H1 (cell line): ENCODE results near the gene METTL25B. TPM values are rescaled to one million over a fixed set of nuclear protein-coding genes. Genes with fewer than 3 reads are reported as not detected.
A peak's percentile ranks its signal among the peaks of the same experiment; 100 is the strongest.

Experiments
- CTCF ChIA-PET: fragments of 300-600 bp; sonication (Branson Sonifier 250); formaldehyde crosslinking; loops from one replicate; lab custom pipeline; 2021; ENCODE audit not compliant: partially characterized antibody; lab: Charles Lee
- POLR2A ChIA-PET: fragments of 300-600 bp; sonication (Branson Sonifier 250); formaldehyde crosslinking; loops from one replicate; lab custom pipeline; 2021; ENCODE audit warnings: inconsistent platforms; ENCODE audit not compliant: partially characterized antibody; lab: Charles Lee
- DNase-seq, 2 experiments: peaks; one replicate each; pipeline versions ENCODE4 v3.0.0 to v3.0.0-alpha.2; 2010 to 2022; ENCODE audit warnings: low spot score in 2 of 2, low read depth in 1 of 2, mixed read lengths in 1 of 2
- FAIRE-seq: peaks from 2 replicates; lab custom pipeline; 2011; peaks lifted over from hg19 to GRCh38; lab: Jason Lieb, UNC
- H2AFZ ChIP-seq: 2 replicates; pipeline ENCODE4 v1.8.1; 2012; ENCODE audit warnings: low read length, inconsistent platforms
- H2AK5ac ChIP-seq: 2 replicates; pipeline ENCODE4 v1.6.1; 2013; ENCODE audit warnings: low read depth, low read length
- H2BK120ac ChIP-seq: replicated peaks from 2 replicates; pipeline ENCODE3; 2013; ENCODE audit warnings: low read depth, low read length, inconsistent platforms
- H2BK12ac ChIP-seq: 2 replicates; pipeline ENCODE4 v1.6.1; 2013; ENCODE audit warnings: low read depth, low read length
- H2BK15ac ChIP-seq: 2 replicates; pipeline ENCODE4 v1.6.1; 2013; ENCODE audit warnings: low read length
- H2BK20ac ChIP-seq: 2 replicates; pipeline ENCODE4 v1.6.1; 2013; ENCODE audit warnings: low read length
- H2BK5ac ChIP-seq: 2 replicates; pipeline ENCODE4 v1.6.1; 2013; ENCODE audit warnings: low read depth, low read length
- H3K14ac ChIP-seq: 2 replicates; pipeline ENCODE4 v1.6.1; 2013; ENCODE audit warnings: inconsistent platforms; ENCODE audit not compliant: insufficient read length
- H3K18ac ChIP-seq: 2 replicates; pipeline ENCODE4 v1.6.1; 2013; ENCODE audit warnings: low read length; ENCODE audit errors: extremely low read depth
- H3K23ac ChIP-seq: 2 replicates; pipeline ENCODE4 v1.6.1; 2013; ENCODE audit warnings: inconsistent platforms; ENCODE audit not compliant: insufficient read length
- H3K23me2 ChIP-seq: 2 replicates; pipeline ENCODE4 v1.6.1; 2013; ENCODE audit warnings: low read depth, low read length
- H3K27ac ChIP-seq: 2 replicates; pipeline ENCODE4 v1.6.1; 2011; ENCODE audit warnings: low read depth, low read length, inconsistent platforms
- H3K27me3 ChIP-seq, 4 experiments: replicated peaks in 1 of 4; 1 replicate in 1 of 4; 2 replicates in 3 of 4; pipeline versions ENCODE4 v1.6.1 to v1.8.1; 2011 to 2013; ENCODE audit warnings: low read length in 3 of 4, mild to moderate bottlenecking in 3 of 4, inconsistent platforms in 2 of 4, mixed read lengths in 2 of 4, moderate library complexity in 1 of 4; ENCODE audit not compliant: control insufficient read depth in 3 of 4, insufficient read depth in 3 of 4; ENCODE audit errors: extremely low read depth in 1 of 4
- H3K36me3 ChIP-seq, 4 experiments: 2 replicates each; pipeline versions ENCODE4 v1.6.1 to v1.8.1; 2011 to 2013; ENCODE audit warnings: mild to moderate bottlenecking in 4 of 4, low read length in 3 of 4, moderate library complexity in 2 of 4, control low read depth in 1 of 4, inconsistent platforms in 1 of 4; ENCODE audit not compliant: insufficient read depth in 4 of 4, control insufficient read depth in 2 of 4
- H3K4ac ChIP-seq: replicated peaks from 2 replicates; pipeline ENCODE3; 2013; ENCODE audit warnings: low read length, low read depth, mixed read lengths, inconsistent platforms; ENCODE audit not compliant: insufficient read length
- H3K4me1 ChIP-seq, 4 experiments: replicated peaks in 1 of 4; 1 replicate in 1 of 4; 2 replicates in 3 of 4; pipeline versions ENCODE4 v1.6.1 to v1.8.1; 2011 to 2013; ENCODE audit warnings: low read length in 3 of 4, inconsistent platforms in 2 of 4, mixed read lengths in 1 of 4; ENCODE audit not compliant: insufficient read depth in 4 of 4, control insufficient read depth in 3 of 4
- H3K4me2 ChIP-seq, 2 experiments: 2 replicates each; pipeline versions ENCODE4 v1.6.1 to v1.8.1; 2011 to 2013; ENCODE audit warnings: low read depth in 2 of 2, low read length in 2 of 2, control low read depth in 1 of 2, inconsistent platforms in 1 of 2, mild to moderate bottlenecking in 1 of 2; ENCODE audit not compliant: insufficient read depth in 1 of 2
- H3K4me3 ChIP-seq, 4 experiments: fragments of 200-600, 300-600 bp in 1 of 4; sonication (generic), shearing (Covaris generic), sonication (Bioruptor Twin) in 1 of 4; 2 replicates each; pipeline versions ENCODE4 v1.5.1 to v1.8.1; 2011 to 2016; ENCODE audit warnings: low read length in 4 of 4, low read depth in 3 of 4, control low read depth in 2 of 4, inconsistent platforms in 2 of 4, mild to moderate bottlenecking in 2 of 4, mixed read lengths in 1 of 4, moderate library complexity in 1 of 4; ENCODE audit not compliant: insufficient read depth in 2 of 4; ENCODE audit errors: extremely low read depth in 1 of 4
- H3K56ac ChIP-seq: replicated peaks from 2 replicates; pipeline ENCODE3; 2013; ENCODE audit warnings: low read depth, mild to moderate bottlenecking, mixed read lengths, low read length, inconsistent platforms; ENCODE audit not compliant: insufficient read length
- H3K79me1 ChIP-seq: 2 replicates; pipeline ENCODE4 v1.6.1; 2013; ENCODE audit warnings: low read depth, low read length, control low read depth
- H3K79me2 ChIP-seq, 2 experiments: 2 replicates each; pipeline versions ENCODE4 v1.6.1 to v1.8.1; 2012 to 2013; ENCODE audit warnings: low read length in 2 of 2, mild to moderate bottlenecking in 2 of 2, inconsistent platforms in 1 of 2; ENCODE audit not compliant: insufficient read depth in 2 of 2, control insufficient read depth in 1 of 2
- H3K9ac ChIP-seq, 4 experiments: replicated peaks in 1 of 4; 1 replicate in 1 of 4; 2 replicates in 3 of 4; pipeline versions ENCODE4 v1.6.1 to v1.8.1; 2011 to 2013; ENCODE audit warnings: low read depth in 3 of 4, low read length in 3 of 4, control low read depth in 2 of 4, mild to moderate bottlenecking in 2 of 4, moderate library complexity in 2 of 4, inconsistent platforms in 1 of 4; ENCODE audit errors: extremely low read depth in 1 of 4
- H3K9me3 ChIP-seq, 2 experiments: 2 replicates each; pipeline versions ENCODE4 v1.6.1 to v1.8.1; 2012 to 2013; ENCODE audit warnings: mild to moderate bottlenecking in 2 of 2, moderate library complexity in 2 of 2, control low read depth in 1 of 2, inconsistent platforms in 1 of 2, low read depth in 1 of 2, low read length in 1 of 2, mixed read lengths in 1 of 2; ENCODE audit not compliant: insufficient read depth in 2 of 2
- H4K20me1 ChIP-seq, 2 experiments: replicated peaks in 1 of 2; 2 replicates each; pipeline versions ENCODE3 to v1.8.1; 2011 to 2013; ENCODE audit warnings: inconsistent platforms in 2 of 2, low read length in 2 of 2, mild to moderate bottlenecking in 1 of 2; ENCODE audit not compliant: insufficient read depth in 2 of 2, control insufficient read depth in 1 of 2
- H4K5ac ChIP-seq: 2 replicates; pipeline ENCODE4 v1.6.1; 2013; ENCODE audit warnings: low read length, low read depth, mixed read lengths, inconsistent platforms; ENCODE audit not compliant: insufficient read length
- H4K8ac ChIP-seq: 2 replicates; pipeline ENCODE4 v1.8.0; 2013; ENCODE audit warnings: mild to moderate bottlenecking, moderate library complexity, low read length, inconsistent platforms; ENCODE audit not compliant: insufficient read depth; ENCODE audit errors: extremely low read depth
- H4K91ac ChIP-seq: replicated peaks from 2 replicates; pipeline ENCODE3; 2013; ENCODE audit warnings: low read length, mixed read lengths, inconsistent platforms; ENCODE audit not compliant: insufficient read length
- FOSL1 ChIP-seq: IDR thresholded peaks from 2 replicates; pipeline ENCODE4 v1.6.1; 2011; ENCODE audit warnings: mild to moderate bottlenecking, low read depth, low read length, moderate library complexity; ENCODE audit not compliant: insufficient read depth
- GTF2F1 ChIP-seq: IDR thresholded peaks from 2 replicates; pipeline ENCODE4 v1.6.1; 2012; ENCODE audit warnings: low read depth, low read length, improper control_type of control experiment, borderline replicate concordance
- KDM1A ChIP-seq: fragments of 200-600, 300-600 bp; sonication (generic); IDR thresholded peaks from 2 replicates; pipeline ENCODE4 v1.7.1; 2016; ENCODE audit warnings: mild to moderate bottlenecking, low read length, borderline replicate concordance
- MAX ChIP-seq: IDR thresholded peaks from 2 replicates; pipeline ENCODE4 v1.6.1; 2012; ENCODE audit warnings: inconsistent platforms
- NANOG ChIP-seq: IDR thresholded peaks from 2 replicates; pipeline ENCODE4 v1.6.1; 2011; ENCODE audit warnings: low read length, low read depth, mild to moderate bottlenecking, inconsistent platforms; ENCODE audit not compliant: insufficient read depth, poor library complexity, severe bottlenecking
- RBBP5 ChIP-seq: IDR thresholded peaks from 2 replicates; pipeline ENCODE4 v1.7.1; 2012; ENCODE audit warnings: low read depth, mild to moderate bottlenecking, inconsistent platforms, low read length, moderate library complexity, borderline replicate concordance
- YY1 ChIP-seq: IDR thresholded peaks from 2 replicates; pipeline ENCODE4 v1.6.1; 2011; ENCODE audit warnings: low read depth, mild to moderate bottlenecking, low read length
- ZNF274 ChIP-seq: IDR thresholded peaks from 2 replicates; pipeline ENCODE4 v1.7.0; 2012; ENCODE audit warnings: low read length, borderline replicate concordance; ENCODE audit errors: extremely low read depth
- WGBS, 2 experiments: shearing (Covaris generic) in 1 of 2; methylation state at CpG; one replicate each; pipeline versions ENCODE4 v1.1.6 to v1.1.7; 2013 to 2015; ENCODE audit warnings: low lambda C conversion rate in 2 of 2, mixed read lengths in 2 of 2, inconsistent platforms in 1 of 2, low coverage in 1 of 2, missing lambda C conversion rate in 1 of 2; ENCODE audit not compliant: insufficient replicate concordance in 2 of 2, insufficient coverage in 1 of 2, insufficient read length in 1 of 2; ENCODE audit errors: extremely low coverage in 1 of 2, missing lambda C conversion rate in 1 of 2; 5-methylcytosine and 5-hydroxymethylcytosine counted together
- polyA plus RNA-seq, 7 experiments: library from polyadenylated mRNA; depleted of rRNA in 3 of 7; stranded (reverse) in 5 of 7; unstranded in 2 of 7; fragments of >200 nt in 5 of 7; fragments of 200-250 nt in 2 of 7; gene quantifications; 1 replicate in 5 of 7; 2 replicates in 1 of 7; 4 replicates in 1 of 7; pipeline versions ENCODE4 v1.2.1 to v1.2.3, GENCODE V29; 2011 to 2013; ENCODE audit warnings: missing spikeins in 2 of 7, mixed read lengths in 2 of 7
- total RNA-seq: library from RNA; stranded (reverse); fragmentation: NEBNext Ultra II Directional; extraction: Animal tissue kit (Norgen Biotek cat#: 25700); gene quantifications from 2 replicates; pipeline ENCODE4 v1.2.1, GENCODE V29; 2021
- TF ChIP-seq, protein P1 (sequence below): IDR thresholded peaks from 2 replicates; pipeline ENCODE4 v1.6.1; 2012; ENCODE audit warnings: inconsistent platforms

The METTL25B gene
- total and polyA plus RNA-seq, 2 of the 8 experiments (the other 6 are each of a cell fraction or from before 2014, with no cell fraction given) = 28.4 to 30.1 TPM

DNA sequence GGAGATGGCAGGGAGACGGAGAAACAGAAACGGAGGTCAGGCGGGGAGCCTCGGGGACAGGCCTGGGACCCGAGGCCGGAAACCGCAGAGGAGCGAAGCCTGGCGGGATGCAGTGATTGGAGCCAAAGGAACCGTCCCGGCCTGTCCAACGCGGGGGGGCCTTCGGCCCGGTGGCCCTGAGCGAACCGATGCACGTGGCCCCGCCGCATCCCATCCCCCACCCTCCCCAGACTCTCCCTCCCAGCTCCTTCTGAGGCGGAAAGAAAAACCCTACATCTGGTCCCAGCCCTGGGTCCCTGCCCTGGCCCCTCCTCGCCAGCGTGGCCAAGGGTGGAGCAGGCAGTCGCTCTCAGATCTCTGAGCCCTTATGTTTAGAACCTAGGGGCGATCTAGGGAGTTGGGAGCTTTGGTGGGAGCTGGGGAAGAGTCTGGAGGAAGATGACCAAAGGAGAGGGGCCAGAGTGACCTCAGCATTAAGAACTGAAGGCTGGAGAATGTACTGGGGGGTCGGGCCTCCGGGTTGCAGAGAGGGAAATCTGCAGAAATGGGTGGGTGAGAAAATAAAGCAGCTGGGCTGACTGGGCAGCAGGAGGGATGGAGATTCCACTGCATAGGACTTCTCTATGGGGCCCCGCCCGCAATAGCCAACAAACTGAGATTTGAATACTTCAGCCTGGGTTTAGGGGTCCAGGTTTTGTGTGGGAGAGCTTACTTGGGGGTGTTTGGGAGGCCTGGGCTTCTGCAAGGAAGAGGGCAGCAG, 21.4 kb upstream of the METTL25B start:
- peak overlapping the region; percentile 55 for H3K56ac ChIP-seq
- H3K23ac ChIP-seq = no peak overlapping the region
- peak overlapping the region; percentile 97 for H3K4ac ChIP-seq
- peak overlapping the region; percentile 95 for H4K5ac ChIP-seq
- H2BK20ac ChIP-seq = peak overlapping the region; percentile 95
- peak overlapping the region; percentile 99 for H2BK5ac ChIP-seq
- peaks cover 31% of the 10 kb centered on the region; the same call in 1 of the 2 replicates for H3K23me2 ChIP-seq
- peak overlapping the region; percentile 99 for H4K91ac ChIP-seq
- CTCF ChIA-PET = interaction anchor here (0.5 to 66.0 kb wide), 16 partner anchors 2 to 184 kb away, joined by 3 to 4284 read pairs (median 8); partner anchors contain the start of genes BCAN, CRABP2, HDGF and INSRR
- peaks cover 0 to 3% (median 0%) of the 10 kb centered on the region in 4 experiments; a peak in 1 of 8 replicates for H3K36me3 ChIP-seq
- no peak overlapping the region for H2AFZ ChIP-seq
- peak overlapping the region; percentile 81; the same call in 1 of the 2 replicates for H2BK15ac ChIP-seq
- peak overlapping the region; percentile 45; the same call in 1 of the 2 replicates for H2AK5ac ChIP-seq
- H3K18ac ChIP-seq = peak overlapping the region; percentile 86
- DNase-seq (peak in 1 of 2 experiments; percentile 58), FAIRE-seq (no peak)
- peaks cover 7 to 24% of the 10 kb centered on the region in 2 experiments; a peak in 2 of 4 replicates for H3K79me2 ChIP-seq
- no peaks in the 10 kb centered on the region for H3K9me3 ChIP-seq
- peak overlapping the region; percentile 79 for H3K27ac ChIP-seq
- peak overlapping the region; percentile 85 for H4K8ac ChIP-seq
- H2BK120ac ChIP-seq = peak overlapping the region; percentile 45
- no peak overlapping the region for H3K14ac ChIP-seq
- POLR2A ChIA-PET = interaction anchor here (0.6 to 16.9 kb wide), 22 partner anchors 9 to 848 kb away, joined by 3 to 530 read pairs (median 6); partner anchors contain the start of genes HDGF, ISG20L2, METTL25B and MRPL24
- peak overlapping the region; percentile 77 to 94 for H3K4me2 ChIP-seq
- H3K79me1 ChIP-seq = no peaks in the 10 kb centered on the region
- peaks cover 0 to 19% (median 8%) of the 10 kb centered on the region in 4 experiments; a peak in 4 of 7 replicates for H3K27me3 ChIP-seq
- H3K4me1 ChIP-seq = peaks cover 30 to 64% (median 48%) of the 10 kb centered on the region in 4 experiments
- 2% methylated on average over 29 of the region's 29 CpGs; no CpG with 5 or more reads in 1 of the 2 experiments for WGBS, 2 experiments
- peak overlapping the region in 3 of 4 experiments; percentile 26 to 60 (median 59); a peak in 5 of 7 replicates for H3K9ac ChIP-seq
- H2BK12ac ChIP-seq = peak overlapping the region; percentile 96; the same call in 1 of the 2 replicates
- H3K4me3 ChIP-seq = peak overlapping the region; percentile 50 to 80 (median 70)
- H4K20me1 ChIP-seq = peaks cover 4 to 10% of the 10 kb centered on the region in 2 experiments
- peak; percentile 54; the same call in 1 of the 2 replicates for TF ChIP-seq RBBP5
- no peak for TF ChIP-seq ZNF274
- no peak for TF ChIP-seq KDM1A
- TF ChIP-seq GTF2F1 = no peak
- TF ChIP-seq YY1 = no peak
- no peak for TF ChIP-seq FOSL1
- TF ChIP-seq, protein P1, sequence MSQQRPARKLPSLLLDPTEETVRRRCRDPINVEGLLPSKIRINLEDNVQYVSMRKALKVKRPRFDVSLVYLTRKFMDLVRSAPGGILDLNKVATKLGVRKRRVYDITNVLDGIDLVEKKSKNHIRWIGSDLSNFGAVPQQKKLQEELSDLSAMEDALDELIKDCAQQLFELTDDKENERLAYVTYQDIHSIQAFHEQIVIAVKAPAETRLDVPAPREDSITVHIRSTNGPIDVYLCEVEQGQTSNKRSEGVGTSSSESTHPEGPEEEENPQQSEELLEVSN = no peak
- TF ChIP-seq MAX = peak; percentile 86
- no peak for TF ChIP-seq NANOG
